IMR-90 (cell line): Measurements from ENCODE around the gene MICAL3. TPM values are rescaled to one million over a fixed set of nuclear protein-coding genes. Genes with fewer than 3 reads are reported as not detected.

Experiments
- ATAC-seq: fragments of 200-7000 bp; cut with Tn5 transposase; 2 replicates; pipeline ENCODE4 v1.9.1; 2020; ENCODE audit warnings: low read depth, mild to moderate bottlenecking, moderate library complexity
- BruUV-seq: library from RNA; stranded (reverse); fragments of 400-500 nt; replicated peaks from 2 replicates; lab custom pipeline; 2021; lab: Mats Ljungman, UMichigan
- CTCF ChIA-PET: fragments of 300-600 bp; formaldehyde crosslinking; extraction: SDS; loops from one replicate; lab custom pipeline; 2021; ENCODE audit warnings: antibody characterized with exemption; lab: Yijun Ruan, JAX
- POLR2A ChIA-PET: fragments of 300-600 bp; sonication (Branson Sonifier 250); formaldehyde crosslinking; loops from one replicate; lab custom pipeline; 2022; ENCODE audit warnings: antibody characterized with exemption; ENCODE audit not compliant: unreplicated experiment; lab: Charles Lee
- DNase-seq: peaks from one replicate; pipeline ENCODE4 v3.0.0; 2013
- H2AFZ ChIP-seq: replicated peaks from 2 replicates; pipeline ENCODE3; 2013; ENCODE audit warnings: low read length, mild to moderate bottlenecking; ENCODE audit not compliant: poor library complexity
- H2AK5ac ChIP-seq: 2 replicates; pipeline ENCODE4 v1.6.1; 2013; ENCODE audit warnings: low read depth, low read length, inconsistent platforms
- H2AK9ac ChIP-seq: replicated peaks from 2 replicates; pipeline ENCODE3; 2013; ENCODE audit warnings: mild to moderate bottlenecking, low read depth, low read length, moderate library complexity; ENCODE audit not compliant: poor library complexity
- H2BK120ac ChIP-seq: 2 replicates; pipeline ENCODE4 v1.6.1; 2013; ENCODE audit warnings: low read depth, low read length, inconsistent platforms
- H2BK15ac ChIP-seq: 3 replicates; pipeline ENCODE4 v1.6.1; 2013; ENCODE audit warnings: low read depth, low read length, inconsistent platforms
- H2BK20ac ChIP-seq: 2 replicates; pipeline ENCODE4 v1.6.1; 2013; ENCODE audit warnings: low read depth, mild to moderate bottlenecking, inconsistent platforms, low read length, moderate library complexity
- H2BK5ac ChIP-seq: 2 replicates; pipeline ENCODE4 v1.6.1; 2013; ENCODE audit warnings: mild to moderate bottlenecking, low read depth, low read length, inconsistent platforms; ENCODE audit not compliant: poor library complexity, severe bottlenecking
- H3K14ac ChIP-seq: replicated peaks from 2 replicates; pipeline ENCODE4 v1.6.1; 2013; ENCODE audit warnings: low read depth, low read length, inconsistent platforms
- H3K18ac ChIP-seq: 2 replicates; pipeline ENCODE4 v1.6.1; 2013; ENCODE audit warnings: low read depth, low read length, control low read depth
- H3K23ac ChIP-seq: 2 replicates; pipeline ENCODE4 v1.6.1; 2013; ENCODE audit warnings: low read depth, low read length, inconsistent platforms
- H3K27ac ChIP-seq: 2 replicates; pipeline ENCODE4 v1.5.1; 2013; ENCODE audit warnings: mild to moderate bottlenecking, control low read depth, low read length; ENCODE audit not compliant: insufficient read depth
- H3K27me3 ChIP-seq: 2 replicates; pipeline ENCODE4 v1.6.1; 2013; ENCODE audit warnings: low read length; ENCODE audit not compliant: control insufficient read depth, insufficient read depth
- H3K36me3 ChIP-seq: 2 replicates; pipeline ENCODE4 v1.6.1; 2013; ENCODE audit warnings: low read length, mixed read lengths; ENCODE audit not compliant: control insufficient read depth, insufficient read depth
- H3K4ac ChIP-seq: 2 replicates; pipeline ENCODE4 v1.6.1; 2013; ENCODE audit warnings: low read depth, low read length, inconsistent platforms
- H3K4me1 ChIP-seq: 2 replicates; pipeline ENCODE4 v1.6.1; 2013; ENCODE audit warnings: low read length, mixed read lengths; ENCODE audit not compliant: control insufficient read depth, insufficient read depth
- H3K4me2 ChIP-seq: 2 replicates; pipeline ENCODE4 v1.6.1; 2013; ENCODE audit warnings: low read depth, mild to moderate bottlenecking, control low read depth, low read length, moderate library complexity
- H3K4me3 ChIP-seq: 2 replicates; pipeline ENCODE4 v1.5.1; 2013; ENCODE audit warnings: low read depth, mild to moderate bottlenecking, control low read depth, low read length, moderate library complexity; ENCODE audit not compliant: insufficient read depth
- H3K56ac ChIP-seq: 2 replicates; pipeline ENCODE4 v1.6.1; 2013; ENCODE audit warnings: low read length, inconsistent platforms; ENCODE audit not compliant: insufficient read depth; ENCODE audit errors: extremely low read depth
- H3K79me1 ChIP-seq, 2 experiments: 2 replicates each; pipeline ENCODE4 v1.6.1; 2013; ENCODE audit warnings: low read length in 2 of 2, inconsistent platforms in 1 of 2, low read depth in 1 of 2
- H3K9ac ChIP-seq: 2 replicates; pipeline ENCODE4 v1.6.1; 2013; ENCODE audit warnings: low read depth, low read length, control low read depth
- H3K9me1 ChIP-seq: 2 replicates; pipeline ENCODE4 v1.6.1; 2013; ENCODE audit warnings: low read length, inconsistent platforms; ENCODE audit not compliant: insufficient read depth
- H3K9me3 ChIP-seq: 2 replicates; pipeline ENCODE4 v1.6.1; 2013; ENCODE audit warnings: low read length; ENCODE audit not compliant: control insufficient read depth, insufficient read depth
- H4K20me1 ChIP-seq: 2 replicates; pipeline ENCODE4 v1.6.1; 2013; ENCODE audit warnings: low read length, inconsistent platforms; ENCODE audit not compliant: insufficient read depth
- H4K5ac ChIP-seq: 2 replicates; pipeline ENCODE4 v1.6.1; 2013; ENCODE audit warnings: mild to moderate bottlenecking, low read depth, low read length, control low read depth
- H4K8ac ChIP-seq, 2 experiments: 2 replicates each; pipeline ENCODE4 v1.6.1; 2013; ENCODE audit warnings: low read depth in 2 of 2, low read length in 2 of 2, control low read depth in 1 of 2, inconsistent platforms in 1 of 2
- H4K91ac ChIP-seq: 2 replicates; pipeline ENCODE4 v1.6.1; 2013; ENCODE audit warnings: low read depth, low read length, inconsistent platforms; ENCODE audit not compliant: insufficient read depth
- BHLHE40 ChIP-seq: fragments of 150-350 bp; IDR thresholded peaks from 2 replicates; pipeline ENCODE4 v1.6.1; 2016; ENCODE audit warnings: mild to moderate bottlenecking, low read depth, low read length
- CHD1 ChIP-seq: IDR thresholded peaks from 2 replicates; pipeline ENCODE4 v1.6.1; 2012; ENCODE audit warnings: low read depth, low read length, improper control_type of control experiment
- FOS ChIP-seq: fragments of 150-350 bp; IDR thresholded peaks from 2 replicates; pipeline ENCODE4 v1.6.1; 2016; ENCODE audit warnings: low read depth, low read length
- MAFK ChIP-seq: IDR thresholded peaks from 2 replicates; pipeline ENCODE4 v1.6.1; 2012; ENCODE audit warnings: low read depth, low read length, improper control_type of control experiment
- MAZ ChIP-seq: IDR thresholded peaks from 2 replicates; pipeline ENCODE4 v1.6.1; 2012; ENCODE audit warnings: low read depth, mild to moderate bottlenecking, low read length, improper control_type of control experiment, moderate library complexity, borderline replicate concordance
- NFE2L2 ChIP-seq: fragments of 150-350 bp; IDR thresholded peaks from 2 replicates; pipeline ENCODE4 v1.6.1; 2016; ENCODE audit warnings: low read depth, mild to moderate bottlenecking, low read length
- POLR2A ChIP-seq: IDR thresholded peaks from 2 replicates; pipeline ENCODE4 v1.6.1; 2012; ENCODE audit warnings: mild to moderate bottlenecking, low read depth, low read length
- RAD21 ChIP-seq: IDR thresholded peaks from 2 replicates; pipeline ENCODE4 v1.6.1; 2012; ENCODE audit warnings: low read length, improper control_type of control experiment
- RCOR1 ChIP-seq: IDR thresholded peaks from 2 replicates; pipeline ENCODE4 v1.6.1; 2012; ENCODE audit warnings: mild to moderate bottlenecking, low read length, improper control_type of control experiment; ENCODE audit not compliant: insufficient replicate concordance
- RFX5 ChIP-seq: IDR thresholded peaks from 2 replicates; pipeline ENCODE4 v1.8.0; 2012; ENCODE audit warnings: low read depth, mild to moderate bottlenecking, low read length, moderate library complexity
- SMC3 ChIP-seq: fragments of 150-350 bp; IDR thresholded peaks from 2 replicates; pipeline ENCODE4 v1.6.1; 2016; ENCODE audit warnings: low read depth, mild to moderate bottlenecking, antibody characterized with exemption, low read length, moderate library complexity
- WGBS, 2 experiments: methylation state at CpG; one replicate each; pipeline versions ENCODE4 v1.1.5 to v1.1.7; 2013; ENCODE audit warnings: missing lambda C conversion rate in 2 of 2; ENCODE audit not compliant: insufficient read length in 1 of 2; ENCODE audit errors: extremely low coverage in 2 of 2; 5-methylcytosine and 5-hydroxymethylcytosine counted together
- dilution Hi-C: fragments of 300-500 bp; cut with HindIII; formaldehyde crosslinking; loops from one replicate; pipeline ENCODE4 v1.14.3; 2018; ENCODE audit warnings: low sequenced_read_pairs; ENCODE audit not compliant: unreplicated experiment
- in situ Hi-C: fragments of 300-500 bp; cut with MboI; formaldehyde crosslinking; loops from 3 replicates; pipeline ENCODE4 v1.14.3; 2019; ENCODE audit warnings: low sequenced_read_pairs, inconsistent platforms, mixed read lengths
- intact Hi-C: fragments of 100-400 bp; cut with micrococcal nuclease; formaldehyde crosslinking; loops from 2 replicates; pipeline ENCODE4 v1.10.0; 2022
- polyA plus RNA-seq, 3 experiments: library from polyadenylated mRNA; depleted of rRNA; stranded (reverse); fragments of >200 nt; gene quantifications; 2 replicates each; pipeline ENCODE4 v1.2.3, GENCODE V29; 2012; ENCODE audit warnings: low replicate concordance in 1 of 3
- total RNA-seq: library from RNA; depleted of rRNA; stranded (reverse); fragments of >200 nt; gene quantifications from 2 replicates; pipeline ENCODE4 v1.2.3, GENCODE V29; 2012
- TF ChIP-seq, protein P1 (sequence below): fragments of 150-350 bp; IDR thresholded peaks from 2 replicates; pipeline ENCODE4 v1.6.1; 2016; ENCODE audit warnings: low read depth, mild to moderate bottlenecking, low read length, moderate library complexity, borderline replicate concordance
- TF ChIP-seq, protein P2 (sequence below): fragments of 150-350 bp; IDR thresholded peaks from 2 replicates; pipeline ENCODE4 v1.6.1; 2017; ENCODE audit warnings: mild to moderate bottlenecking, antibody characterized with exemption, low read length, low read depth
- TF ChIP-seq, protein P3 (sequence below): conservative IDR thresholded peaks from 2 replicates; pipeline ENCODE4 v1.5.1; 2012; ENCODE audit warnings: mild to moderate bottlenecking, low read depth, low read length, improper control_type of control experiment

Gene MICAL3
- total and polyA plus RNA-seq, 2 of the 4 experiments (the other 2 are of a cell fraction): 17.6 to 26.8 TPM

DNA sequence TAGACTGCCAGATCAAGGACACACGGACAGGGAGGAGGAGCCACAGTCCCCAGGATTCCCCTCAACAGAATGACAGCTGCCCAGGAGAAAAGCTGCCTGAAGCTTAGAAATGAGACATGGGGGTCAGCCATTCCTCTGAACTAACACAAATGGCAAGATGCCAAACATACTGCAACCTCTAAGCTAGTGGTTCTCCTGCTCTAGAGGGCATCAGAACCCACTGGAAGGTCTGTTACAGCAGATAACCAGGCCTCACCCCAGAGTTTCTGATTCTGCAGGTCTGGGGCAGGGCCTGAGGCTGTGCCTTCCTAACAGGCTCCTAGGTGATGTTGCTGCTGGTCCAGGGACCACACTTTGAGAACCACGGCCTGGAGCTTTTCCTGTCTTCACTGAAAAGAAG, 221.5 kb downstream of the MICAL3 start:
- DNase-seq: peak; percentile 17

More for the DNA sequence above, 221.5 kb downstream of the MICAL3 start:
- peaks cover 6% of the 10 kb centered on the region for H3K4me1 ChIP-seq
- H4K5ac ChIP-seq: no peak overlapping the region
- TF ChIP-seq RAD21 (no peak), POLR2A (no peak), RFX5 (no peak), NFE2L2 (no peak), MAFK (no peak), FOS (no peak), SMC3 (no peak), RCOR1 (no peak), MAZ (no peak), CHD1 (no peak), BHLHE40 (no peak)
- TF ChIP-seq, protein P1, sequence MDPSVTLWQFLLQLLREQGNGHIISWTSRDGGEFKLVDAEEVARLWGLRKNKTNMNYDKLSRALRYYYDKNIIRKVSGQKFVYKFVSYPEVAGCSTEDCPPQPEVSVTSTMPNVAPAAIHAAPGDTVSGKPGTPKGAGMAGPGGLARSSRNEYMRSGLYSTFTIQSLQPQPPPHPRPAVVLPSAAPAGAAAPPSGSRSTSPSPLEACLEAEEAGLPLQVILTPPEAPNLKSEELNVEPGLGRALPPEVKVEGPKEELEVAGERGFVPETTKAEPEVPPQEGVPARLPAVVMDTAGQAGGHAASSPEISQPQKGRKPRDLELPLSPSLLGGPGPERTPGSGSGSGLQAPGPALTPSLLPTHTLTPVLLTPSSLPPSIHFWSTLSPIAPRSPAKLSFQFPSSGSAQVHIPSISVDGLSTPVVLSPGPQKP: no peak
- TF ChIP-seq, protein P2, sequence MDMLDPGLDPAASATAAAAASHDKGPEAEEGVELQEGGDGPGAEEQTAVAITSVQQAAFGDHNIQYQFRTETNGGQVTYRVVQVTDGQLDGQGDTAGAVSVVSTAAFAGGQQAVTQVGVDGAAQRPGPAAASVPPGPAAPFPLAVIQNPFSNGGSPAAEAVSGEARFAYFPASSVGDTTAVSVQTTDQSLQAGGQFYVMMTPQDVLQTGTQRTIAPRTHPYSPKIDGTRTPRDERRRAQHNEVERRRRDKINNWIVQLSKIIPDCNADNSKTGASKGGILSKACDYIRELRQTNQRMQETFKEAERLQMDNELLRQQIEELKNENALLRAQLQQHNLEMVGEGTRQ: no peak
- TF ChIP-seq, protein P3, sequence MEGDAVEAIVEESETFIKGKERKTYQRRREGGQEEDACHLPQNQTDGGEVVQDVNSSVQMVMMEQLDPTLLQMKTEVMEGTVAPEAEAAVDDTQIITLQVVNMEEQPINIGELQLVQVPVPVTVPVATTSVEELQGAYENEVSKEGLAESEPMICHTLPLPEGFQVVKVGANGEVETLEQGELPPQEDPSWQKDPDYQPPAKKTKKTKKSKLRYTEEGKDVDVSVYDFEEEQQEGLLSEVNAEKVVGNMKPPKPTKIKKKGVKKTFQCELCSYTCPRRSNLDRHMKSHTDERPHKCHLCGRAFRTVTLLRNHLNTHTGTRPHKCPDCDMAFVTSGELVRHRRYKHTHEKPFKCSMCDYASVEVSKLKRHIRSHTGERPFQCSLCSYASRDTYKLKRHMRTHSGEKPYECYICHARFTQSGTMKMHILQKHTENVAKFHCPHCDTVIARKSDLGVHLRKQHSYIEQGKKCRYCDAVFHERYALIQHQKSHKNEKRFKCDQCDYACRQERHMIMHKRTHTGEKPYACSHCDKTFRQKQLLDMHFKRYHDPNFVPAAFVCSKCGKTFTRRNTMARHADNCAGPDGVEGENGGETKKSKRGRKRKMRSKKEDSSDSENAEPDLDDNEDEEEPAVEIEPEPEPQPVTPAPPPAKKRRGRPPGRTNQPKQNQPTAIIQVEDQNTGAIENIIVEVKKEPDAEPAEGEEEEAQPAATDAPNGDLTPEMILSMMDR: no peak
- no peak overlapping the region for H3K56ac ChIP-seq
- H3K27ac ChIP-seq: no peak overlapping the region
- H2BK15ac ChIP-seq: no peak overlapping the region
- POLR2A ChIA-PET: no interaction called here
- no peaks in the 10 kb centered on the region for H3K79me1 ChIP-seq
- H3K36me3 ChIP-seq: peaks cover 13% of the 10 kb centered on the region
- intact Hi-C loops: no loop called here
- H3K18ac ChIP-seq: no peak overlapping the region
- BruUV-seq: no TSS peak
- H3K27me3 ChIP-seq: no peaks in the 10 kb centered on the region
- ATAC-seq: no peak
- no peak overlapping the region for H4K8ac ChIP-seq
- H3K14ac ChIP-seq: no peak overlapping the region
- no peak overlapping the region for H3K23ac ChIP-seq
- H2AK9ac ChIP-seq: no peak overlapping the region
- no peak overlapping the region for H3K4me3 ChIP-seq
- H2BK120ac ChIP-seq: no peak overlapping the region
- H3K4ac ChIP-seq: no peak overlapping the region
- H3K9me3 ChIP-seq: no peaks in the 10 kb centered on the region
- in situ Hi-C loops: loop anchor here (25.0 kb wide), 1 partner anchor 716 kb away; the partner anchor contains the start of gene IL17RA
- H2BK20ac ChIP-seq: no peak overlapping the region
- 100% methylated on average over 1 of the region's 2 CpGs; no CpG with 5 or more reads in 1 of the 2 experiments for WGBS, 2 experiments
- dilution Hi-C loops: no loop called here
- no peak overlapping the region for H2AFZ ChIP-seq
- no peak overlapping the region for H3K9ac ChIP-seq
- H2AK5ac ChIP-seq: no peak overlapping the region
- H3K9me1 ChIP-seq: no peaks in the 10 kb centered on the region; the same call in 1 of the 2 replicates
- no peaks in the 10 kb centered on the region for H4K20me1 ChIP-seq
- H2BK5ac ChIP-seq: no peak overlapping the region
- H3K4me2 ChIP-seq: no peak overlapping the region
- H4K91ac ChIP-seq: no peak overlapping the region
- CTCF ChIA-PET: no interaction called here
